Measurements from ENCODE around the gene ZNF135. TPM values are rescaled to one million over a fixed set of nuclear protein-coding genes. Genes with fewer than 3 reads are reported as not detected.

The ZNF135 gene
- total and polyA plus RNA-seq, 2 of the 4 experiments (the other 2 are of a cell fraction) = 2.4 to 2.7 TPM

GRCh38 chr19:58085348-58085875 lies 26.3 kb downstream of the ZNF135 start:
- H2AK9ac ChIP-seq (replicated peaks; ENCODE audit: low read depth, low read length, poor library complexity) = no peak overlapping the region
- no peak overlapping the region for H2BK15ac ChIP-seq (ENCODE audit: low read depth, low read length)
- no peak overlapping the region for H3K4ac ChIP-seq (ENCODE audit: low read depth, low read length)
- no peaks in the 10 kb centered on the region for H3K79me1 ChIP-seq (ENCODE audit: low read depth in 1 of 2, low read length in 2 of 2)
- ChIA-PET POLR2A (ENCODE audit: unreplicated experiment) (no interaction called here), CTCF (no interaction called here)
- no peak overlapping the region for H3K14ac ChIP-seq (replicated peaks; ENCODE audit: low read depth, low read length)
- intact Hi-C loops (cut with micrococcal nuclease) = no loop called here
- H4K8ac ChIP-seq (ENCODE audit: low read depth in 2 of 2, low read length in 2 of 2) = no peak overlapping the region
- H3K27ac ChIP-seq (ENCODE audit: insufficient read depth, low read length) = no peak overlapping the region
- H3K9me1 ChIP-seq (ENCODE audit: insufficient read depth, low read length) = no peaks in the 10 kb centered on the region
- H4K20me1 ChIP-seq (ENCODE audit: insufficient read depth, low read length) = no peaks in the 10 kb centered on the region
- in situ Hi-C loops (cut with MboI; ENCODE audit: low sequenced_read_pairs) = no loop called here
- H2BK5ac ChIP-seq (ENCODE audit: low read depth, low read length, poor library complexity, severe bottlenecking) = no peak overlapping the region
- H3K9me3 ChIP-seq (ENCODE audit: control insufficient read depth, insufficient read depth, low read length) = peaks cover 82% of the 10 kb centered on the region
- H2BK20ac ChIP-seq (ENCODE audit: low read depth, low read length) = no peak overlapping the region
- no peak overlapping the region for H2AK5ac ChIP-seq (ENCODE audit: low read depth, low read length)
- H2BK120ac ChIP-seq (ENCODE audit: low read depth, low read length) = no peak overlapping the region
- H3K18ac ChIP-seq (ENCODE audit: low read depth, low read length) = no peak overlapping the region
- DNase-seq (no peak), ATAC-seq (ENCODE audit: low read depth) (no peak)
- H4K5ac ChIP-seq (ENCODE audit: low read depth, low read length) = no peak overlapping the region
- H3K4me1 ChIP-seq (ENCODE audit: control insufficient read depth, insufficient read depth, low read length) = no peaks in the 10 kb centered on the region
- no peak overlapping the region for H3K23ac ChIP-seq (ENCODE audit: low read depth, low read length)
- BruUV-seq (replicated peaks) = no TSS peak
- H2AFZ ChIP-seq (replicated peaks; ENCODE audit: low read length, poor library complexity) = no peak overlapping the region
- no peaks in the 10 kb centered on the region for H3K27me3 ChIP-seq (ENCODE audit: control insufficient read depth, insufficient read depth, low read length)
- no peak overlapping the region for H3K4me2 ChIP-seq (ENCODE audit: low read depth, low read length)
- H3K9ac ChIP-seq (ENCODE audit: low read depth, low read length) = no peak overlapping the region
- dilution Hi-C loops (cut with HindIII; ENCODE audit: low sequenced_read_pairs, unreplicated experiment) = no loop called here
- H4K91ac ChIP-seq (ENCODE audit: insufficient read depth, low read depth, low read length) = no peak overlapping the region
- no peak overlapping the region for H3K4me3 ChIP-seq (ENCODE audit: insufficient read depth, low read depth, low read length)
- WGBS, 2 experiments (ENCODE audit: extremely low coverage in 2 of 2, insufficient read length in 1 of 2) = 87% methylated on average over 8 of the region's 29 CpGs; no CpG with 5 or more reads in 1 of the 2 experiments
- H3K56ac ChIP-seq (ENCODE audit: extremely low read depth, insufficient read depth, low read length) = no peak overlapping the region
- peaks cover 30% of the 10 kb centered on the region for H3K36me3 ChIP-seq (ENCODE audit: control insufficient read depth, insufficient read depth, low read length)
- TF ChIP-seq MAFK (IDR thresholded peaks at IDR 0.05; ENCODE audit: low read depth, low read length) (no peak), USF2 (IDR thresholded peaks at IDR 0.05; ENCODE audit: low read depth, low read length) (no peak)
